Panc1 (cell line): ENCODE data around the gene MED13. TPM values are rescaled to one million over a fixed set of nuclear protein-coding genes. Genes with fewer than 3 reads are reported as not detected.

Experiments
- ATAC-seq: fragments of 200-7000 bp; cut with Tn5 transposase; 2 replicates; pipeline ENCODE4 v1.9.1; 2020; ENCODE audit warnings: mild to moderate bottlenecking, moderate library complexity
- BruUV-seq: library from RNA; stranded (reverse); fragments of 400-500 nt; replicated peaks from 2 replicates; lab custom pipeline; 2021; lab: Mats Ljungman, UMichigan
- CTCF ChIA-PET: fragments of 300-600 bp; sonication (Branson Sonifier 250); formaldehyde crosslinking; loops from one replicate; lab custom pipeline; 2022; ENCODE audit warnings: antibody characterized with exemption; lab: Charles Lee
- POLR2A ChIA-PET: fragments of 300-600 bp; sonication (Branson Sonifier 250); formaldehyde crosslinking; loops from one replicate; lab custom pipeline; 2022; ENCODE audit warnings: antibody characterized with exemption; lab: Charles Lee
- DNase-seq: peaks from one replicate; pipeline ENCODE4 v3.0.0-alpha.2; 2010; ENCODE audit warnings: low read depth, low spot score
- H3K27ac ChIP-seq: 2 replicates; pipeline ENCODE4 v1.5.1; 2011; ENCODE audit warnings: mild to moderate bottlenecking, low read length, inconsistent platforms
- H3K27me3 ChIP-seq: fragments of 200-500 bp; sonication (Bioruptor generic); 2 replicates; pipeline ENCODE4 v1.6.0; 2014; ENCODE audit warnings: low read length, inconsistent platforms; ENCODE audit not compliant: control insufficient read depth, insufficient read depth
- H3K36me3 ChIP-seq: fragments of 200-500 bp; sonication (Bioruptor generic); 2 replicates; pipeline ENCODE4 v1.5.1; 2014; ENCODE audit warnings: inconsistent platforms, mild to moderate bottlenecking, low read length, moderate library complexity; ENCODE audit not compliant: control insufficient read depth, insufficient read depth
- H3K4me1 ChIP-seq: 2 replicates; pipeline ENCODE4 v1.5.1; 2011; ENCODE audit warnings: inconsistent platforms, mild to moderate bottlenecking, low read length, moderate library complexity; ENCODE audit not compliant: control insufficient read depth, insufficient read depth
- H3K4me3 ChIP-seq, 2 experiments: 2 replicates each; pipeline ENCODE4 v1.5.1; 2011 to 2012; ENCODE audit warnings: low read depth in 2 of 2, low read length in 2 of 2, mild to moderate bottlenecking in 2 of 2, inconsistent platforms in 1 of 2, moderate library complexity in 1 of 2
- H3K9me3 ChIP-seq: fragments of 200-500 bp; sonication (Bioruptor generic); 2 replicates; pipeline ENCODE4 v1.5.1; 2014; ENCODE audit warnings: low read depth, mild to moderate bottlenecking, inconsistent platforms, low read length, moderate library complexity; ENCODE audit not compliant: control insufficient read depth, insufficient read depth
- CTCF ChIP-seq: fragments of 450-650 bp; IDR thresholded peaks from 2 replicates; pipeline ENCODE4 v1.5.1; 2017; ENCODE audit warnings: mild to moderate bottlenecking
- POLR2AphosphoS5 ChIP-seq: IDR thresholded peaks from 2 replicates; pipeline ENCODE4 v1.6.1; 2012; ENCODE audit warnings: mild to moderate bottlenecking, low read depth, low read length, moderate library complexity
- REST ChIP-seq, 2 experiments: IDR thresholded peaks; 2 replicates each; pipeline ENCODE4 v1.6.1; 2011 to 2012; ENCODE audit warnings: low read depth in 2 of 2, control low read depth in 1 of 2, low read length in 1 of 2, mild to moderate bottlenecking in 1 of 2, moderate library complexity in 1 of 2; ENCODE audit not compliant: insufficient read depth in 1 of 2
- SIN3A ChIP-seq: IDR thresholded peaks from 2 replicates; pipeline ENCODE4 v1.6.1; 2012; ENCODE audit warnings: low read depth, mild to moderate bottlenecking, low read length, moderate library complexity, borderline replicate concordance; ENCODE audit not compliant: insufficient read depth
- TCF7L2 ChIP-seq: IDR thresholded peaks from 2 replicates; pipeline ENCODE4 v1.6.1; 2011; ENCODE audit warnings: mild to moderate bottlenecking, low read depth, low read length, inconsistent platforms
- in situ Hi-C: cut with HindIII; loops from 2 replicates; pipeline ENCODE4 v1.10.0; 2016; ENCODE audit warnings: low sequenced_read_pairs, low pct_unique_long_range_greater_than_20kb
- intact Hi-C: fragments of 100-400 bp; cut with micrococcal nuclease; formaldehyde crosslinking; loops from one replicate; pipeline ENCODE4 v1.10.0; 2022; ENCODE audit not compliant: unreplicated experiment
- total RNA-seq: library from RNA; stranded (reverse); gene quantifications from one replicate; pipeline ENCODE4 v1.2.1, GENCODE V29; 2021; ENCODE audit not compliant: unreplicated experiment

MED13 gene
- total RNA-seq, 1 experiment from 2014 or later: 69.5 TPM

GRCh38 chr17:62093188-62094155 lies 28.4 kb upstream of the MED13 start:
- TF ChIP-seq SIN3A (no peak), REST (IDR thresholded peaks at IDR 0.05; ENCODE audit: insufficient read depth in 1 of 2, low read depth in 2 of 2, low read length in 1 of 2) (no peak), TCF7L2 (no peak), CTCF (no peak), POLR2AphosphoS5 (no peak)
- ChIA-PET CTCF (interaction anchor here (0.6 kb wide), 1 partner anchor 533 kb away, joined by 3 read pairs; no protein-coding TSS in a partner anchor), POLR2A (interaction anchor here (0.6 to 0.9 kb wide), 3 partner anchors 10 to 64 kb away, joined by 3 to 9 read pairs (median 4); no protein-coding TSS in a partner anchor)
- intact Hi-C loops: no loop called here
- BruUV-seq: no TSS peak
- in situ Hi-C loops: no loop called here
- DNase-seq (peak; percentile 79), ATAC-seq (peak; percentile 92)
- Histone ChIP-seq H3K9me3 (no peaks in the 10 kb centered on the region), H3K36me3 (no peaks in the 10 kb centered on the region), H3K27ac (no peak overlapping the region), H3K4me3 (no peak overlapping the region), H3K4me1 (no peaks in the 10 kb centered on the region), H3K27me3 (no peaks in the 10 kb centered on the region)

GRCh38 chr17:62092784-62093183 lies 27.7 kb upstream of the MED13 start:
- ATAC-seq: no peak
- intact Hi-C loops: no loop called here
- Histone ChIP-seq H3K27ac (no peak overlapping the region), H3K27me3 (no peaks in the 10 kb centered on the region), H3K9me3 (no peaks in the 10 kb centered on the region), H3K4me3 (no peak overlapping the region), H3K4me1 (no peaks in the 10 kb centered on the region), H3K36me3 (no peaks in the 10 kb centered on the region)
- ChIA-PET CTCF (interaction anchor here (0.7 kb wide), 1 partner anchor 17 kb away, joined by 9 read pairs; no protein-coding TSS in a partner anchor), POLR2A (interaction anchor here (0.6 kb wide), 1 partner anchor 9 kb away, joined by 9 read pairs; no protein-coding TSS in a partner anchor)
- TF ChIP-seq TCF7L2: no peak
- TF ChIP-seq CTCF: no peak
- no peak for TF ChIP-seq REST (IDR thresholded peaks at IDR 0.05; ENCODE audit: insufficient read depth in 1 of 2, low read depth in 2 of 2, low read length in 1 of 2)
- no peak for TF ChIP-seq POLR2AphosphoS5
- TF ChIP-seq SIN3A: no peak
- no peak for DNase-seq
- no TSS peak for BruUV-seq
- in situ Hi-C loops: no loop called here
